H1 (cell line): Measurements from ENCODE around the gene CFAP141. TPM values are rescaled to one million over a fixed set of nuclear protein-coding genes. Genes with fewer than 3 reads are reported as not detected.

ENCODE experiments used
- CTCF ChIA-PET: fragments of 300-600 bp; sonication (Branson Sonifier 250); formaldehyde crosslinking; loops from one replicate; lab custom pipeline; 2021; ENCODE audit not compliant: partially characterized antibody; lab: Charles Lee
- POLR2A ChIA-PET: fragments of 300-600 bp; sonication (Branson Sonifier 250); formaldehyde crosslinking; loops from one replicate; lab custom pipeline; 2021; ENCODE audit warnings: inconsistent platforms; ENCODE audit not compliant: partially characterized antibody; lab: Charles Lee
- DNase-seq, 2 experiments: peaks; one replicate each; pipeline versions ENCODE4 v3.0.0 to v3.0.0-alpha.2; 2010 to 2022; ENCODE audit warnings: low spot score in 2 of 2, low read depth in 1 of 2, mixed read lengths in 1 of 2
- FAIRE-seq: peaks from 2 replicates; lab custom pipeline; 2011; peaks lifted over from hg19 to GRCh38; lab: Jason Lieb, UNC
- H2AFZ ChIP-seq: 2 replicates; pipeline ENCODE4 v1.8.1; 2012; ENCODE audit warnings: low read length, inconsistent platforms
- H2AK5ac ChIP-seq: 2 replicates; pipeline ENCODE4 v1.6.1; 2013; ENCODE audit warnings: low read depth, low read length
- H2BK120ac ChIP-seq: replicated peaks from 2 replicates; pipeline ENCODE3; 2013; ENCODE audit warnings: low read depth, low read length, inconsistent platforms
- H2BK12ac ChIP-seq: 2 replicates; pipeline ENCODE4 v1.6.1; 2013; ENCODE audit warnings: low read depth, low read length
- H2BK15ac ChIP-seq: 2 replicates; pipeline ENCODE4 v1.6.1; 2013; ENCODE audit warnings: low read length
- H2BK20ac ChIP-seq: 2 replicates; pipeline ENCODE4 v1.6.1; 2013; ENCODE audit warnings: low read length
- H2BK5ac ChIP-seq: 2 replicates; pipeline ENCODE4 v1.6.1; 2013; ENCODE audit warnings: low read depth, low read length
- H3K14ac ChIP-seq: 2 replicates; pipeline ENCODE4 v1.6.1; 2013; ENCODE audit warnings: inconsistent platforms; ENCODE audit not compliant: insufficient read length
- H3K18ac ChIP-seq: 2 replicates; pipeline ENCODE4 v1.6.1; 2013; ENCODE audit warnings: low read length; ENCODE audit errors: extremely low read depth
- H3K23ac ChIP-seq: 2 replicates; pipeline ENCODE4 v1.6.1; 2013; ENCODE audit warnings: inconsistent platforms; ENCODE audit not compliant: insufficient read length
- H3K23me2 ChIP-seq: 2 replicates; pipeline ENCODE4 v1.6.1; 2013; ENCODE audit warnings: low read depth, low read length
- H3K27ac ChIP-seq: 2 replicates; pipeline ENCODE4 v1.6.1; 2011; ENCODE audit warnings: low read depth, low read length, inconsistent platforms
- H3K27me3 ChIP-seq, 4 experiments: replicated peaks in 1 of 4; 1 replicate in 1 of 4; 2 replicates in 3 of 4; pipeline versions ENCODE4 v1.6.1 to v1.8.1; 2011 to 2013; ENCODE audit warnings: low read length in 3 of 4, mild to moderate bottlenecking in 3 of 4, inconsistent platforms in 2 of 4, mixed read lengths in 2 of 4, moderate library complexity in 1 of 4; ENCODE audit not compliant: control insufficient read depth in 3 of 4, insufficient read depth in 3 of 4; ENCODE audit errors: extremely low read depth in 1 of 4
- H3K36me3 ChIP-seq, 4 experiments: 2 replicates each; pipeline versions ENCODE4 v1.6.1 to v1.8.1; 2011 to 2013; ENCODE audit warnings: mild to moderate bottlenecking in 4 of 4, low read length in 3 of 4, moderate library complexity in 2 of 4, control low read depth in 1 of 4, inconsistent platforms in 1 of 4; ENCODE audit not compliant: insufficient read depth in 4 of 4, control insufficient read depth in 2 of 4
- H3K4ac ChIP-seq: replicated peaks from 2 replicates; pipeline ENCODE3; 2013; ENCODE audit warnings: low read length, low read depth, mixed read lengths, inconsistent platforms; ENCODE audit not compliant: insufficient read length
- H3K4me1 ChIP-seq, 4 experiments: replicated peaks in 1 of 4; 1 replicate in 1 of 4; 2 replicates in 3 of 4; pipeline versions ENCODE4 v1.6.1 to v1.8.1; 2011 to 2013; ENCODE audit warnings: low read length in 3 of 4, inconsistent platforms in 2 of 4, mixed read lengths in 1 of 4; ENCODE audit not compliant: insufficient read depth in 4 of 4, control insufficient read depth in 3 of 4
- H3K4me2 ChIP-seq, 2 experiments: 2 replicates each; pipeline versions ENCODE4 v1.6.1 to v1.8.1; 2011 to 2013; ENCODE audit warnings: low read depth in 2 of 2, low read length in 2 of 2, control low read depth in 1 of 2, inconsistent platforms in 1 of 2, mild to moderate bottlenecking in 1 of 2; ENCODE audit not compliant: insufficient read depth in 1 of 2
- H3K4me3 ChIP-seq, 4 experiments: fragments of 200-600, 300-600 bp in 1 of 4; sonication (generic), shearing (Covaris generic), sonication (Bioruptor Twin) in 1 of 4; 2 replicates each; pipeline versions ENCODE4 v1.5.1 to v1.8.1; 2011 to 2016; ENCODE audit warnings: low read length in 4 of 4, low read depth in 3 of 4, control low read depth in 2 of 4, inconsistent platforms in 2 of 4, mild to moderate bottlenecking in 2 of 4, mixed read lengths in 1 of 4, moderate library complexity in 1 of 4; ENCODE audit not compliant: insufficient read depth in 2 of 4; ENCODE audit errors: extremely low read depth in 1 of 4
- H3K56ac ChIP-seq: replicated peaks from 2 replicates; pipeline ENCODE3; 2013; ENCODE audit warnings: low read depth, mild to moderate bottlenecking, mixed read lengths, low read length, inconsistent platforms; ENCODE audit not compliant: insufficient read length
- H3K79me1 ChIP-seq: 2 replicates; pipeline ENCODE4 v1.6.1; 2013; ENCODE audit warnings: low read depth, low read length, control low read depth
- H3K79me2 ChIP-seq, 2 experiments: 2 replicates each; pipeline versions ENCODE4 v1.6.1 to v1.8.1; 2012 to 2013; ENCODE audit warnings: low read length in 2 of 2, mild to moderate bottlenecking in 2 of 2, inconsistent platforms in 1 of 2; ENCODE audit not compliant: insufficient read depth in 2 of 2, control insufficient read depth in 1 of 2
- H3K9ac ChIP-seq, 4 experiments: replicated peaks in 1 of 4; 1 replicate in 1 of 4; 2 replicates in 3 of 4; pipeline versions ENCODE4 v1.6.1 to v1.8.1; 2011 to 2013; ENCODE audit warnings: low read depth in 3 of 4, low read length in 3 of 4, control low read depth in 2 of 4, mild to moderate bottlenecking in 2 of 4, moderate library complexity in 2 of 4, inconsistent platforms in 1 of 4; ENCODE audit errors: extremely low read depth in 1 of 4
- H3K9me3 ChIP-seq, 2 experiments: 2 replicates each; pipeline versions ENCODE4 v1.6.1 to v1.8.1; 2012 to 2013; ENCODE audit warnings: mild to moderate bottlenecking in 2 of 2, moderate library complexity in 2 of 2, control low read depth in 1 of 2, inconsistent platforms in 1 of 2, low read depth in 1 of 2, low read length in 1 of 2, mixed read lengths in 1 of 2; ENCODE audit not compliant: insufficient read depth in 2 of 2
- H4K20me1 ChIP-seq, 2 experiments: replicated peaks in 1 of 2; 2 replicates each; pipeline versions ENCODE3 to v1.8.1; 2011 to 2013; ENCODE audit warnings: inconsistent platforms in 2 of 2, low read length in 2 of 2, mild to moderate bottlenecking in 1 of 2; ENCODE audit not compliant: insufficient read depth in 2 of 2, control insufficient read depth in 1 of 2
- H4K5ac ChIP-seq: 2 replicates; pipeline ENCODE4 v1.6.1; 2013; ENCODE audit warnings: low read length, low read depth, mixed read lengths, inconsistent platforms; ENCODE audit not compliant: insufficient read length
- H4K8ac ChIP-seq: 2 replicates; pipeline ENCODE4 v1.8.0; 2013; ENCODE audit warnings: mild to moderate bottlenecking, moderate library complexity, low read length, inconsistent platforms; ENCODE audit not compliant: insufficient read depth; ENCODE audit errors: extremely low read depth
- H4K91ac ChIP-seq: replicated peaks from 2 replicates; pipeline ENCODE3; 2013; ENCODE audit warnings: low read length, mixed read lengths, inconsistent platforms; ENCODE audit not compliant: insufficient read length
- POLR2AphosphoS5 ChIP-seq: IDR thresholded peaks from 2 replicates; pipeline ENCODE4 v1.6.1; 2011; ENCODE audit warnings: low read depth, low read length
- SAP30 ChIP-seq: fragments of 300-600 bp; sonication (generic); IDR thresholded peaks from 2 replicates; pipeline ENCODE4 v1.7.1; 2012; ENCODE audit warnings: low read length, moderate library complexity, mild to moderate bottlenecking, inconsistent platforms; ENCODE audit not compliant: insufficient read depth, insufficient replicate concordance
- WGBS, 2 experiments: shearing (Covaris generic) in 1 of 2; methylation state at CpG; one replicate each; pipeline versions ENCODE4 v1.1.6 to v1.1.7; 2013 to 2015; ENCODE audit warnings: low lambda C conversion rate in 2 of 2, mixed read lengths in 2 of 2, inconsistent platforms in 1 of 2, low coverage in 1 of 2, missing lambda C conversion rate in 1 of 2; ENCODE audit not compliant: insufficient replicate concordance in 2 of 2, insufficient coverage in 1 of 2, insufficient read length in 1 of 2; ENCODE audit errors: extremely low coverage in 1 of 2, missing lambda C conversion rate in 1 of 2; 5-methylcytosine and 5-hydroxymethylcytosine counted together
- polyA plus RNA-seq, 7 experiments: library from polyadenylated mRNA; depleted of rRNA in 3 of 7; stranded (reverse) in 5 of 7; unstranded in 2 of 7; fragments of >200 nt in 5 of 7; fragments of 200-250 nt in 2 of 7; gene quantifications; 1 replicate in 5 of 7; 2 replicates in 1 of 7; 4 replicates in 1 of 7; pipeline versions ENCODE4 v1.2.1 to v1.2.3, GENCODE V29; 2011 to 2013; ENCODE audit warnings: missing spikeins in 2 of 7, mixed read lengths in 2 of 7
- total RNA-seq: library from RNA; stranded (reverse); fragmentation: NEBNext Ultra II Directional; extraction: Animal tissue kit (Norgen Biotek cat#: 25700); gene quantifications from 2 replicates; pipeline ENCODE4 v1.2.1, GENCODE V29; 2021

CFAP141 gene
- total and polyA plus RNA-seq, 2 of the 8 experiments (the other 6 are each of a cell fraction or from before 2014, with no cell fraction given): not detected

GRCh38 chr1:154222518-154222917, 16.4 kb upstream of the CFAP141 start:
- no peak overlapping the region for H3K14ac ChIP-seq
- DNase-seq (no peak), FAIRE-seq (no peak)
- no peak overlapping the region for H3K9ac ChIP-seq
- H4K5ac ChIP-seq: no peak overlapping the region
- H3K56ac ChIP-seq: no peak overlapping the region
- H3K23me2 ChIP-seq: peaks cover 5% of the 10 kb centered on the region
- peaks cover 6% of the 10 kb centered on the region for H3K79me1 ChIP-seq
- no peak overlapping the region for H4K8ac ChIP-seq
- no peak overlapping the region for H2BK15ac ChIP-seq
- no peak overlapping the region for H3K27ac ChIP-seq
- no peak overlapping the region for H3K18ac ChIP-seq
- no peak overlapping the region for H3K4ac ChIP-seq
- H3K4me2 ChIP-seq: peak overlapping the region; percentile 74 to 92
- H3K36me3 ChIP-seq: peaks cover 13 to 41% (median 28%) of the 10 kb centered on the region in 4 experiments
- H4K20me1 ChIP-seq: peaks cover 7 to 9% of the 10 kb centered on the region in 2 experiments
- 92% methylated on average over 1 of the region's 1 CpG; no CpG with 5 or more reads in 1 of the 2 experiments for WGBS, 2 experiments
- H2AFZ ChIP-seq: no peak overlapping the region
- POLR2A ChIA-PET: interaction anchor here (0.8 to 9.0 kb wide), 10 partner anchors 9 to 105 kb away, joined by 3 to 107 read pairs (median 4); no protein-coding TSS in a partner anchor
- no peak overlapping the region for H3K23ac ChIP-seq
- H3K27me3 ChIP-seq: no peaks in the 10 kb centered on the region
- no peak overlapping the region for H2BK20ac ChIP-seq
- peak overlapping the region in 3 of 4 experiments; percentile 83 to 90 (median 83); a peak in 4 of 8 replicates for H3K4me3 ChIP-seq
- no peak overlapping the region for H2AK5ac ChIP-seq
- H3K9me3 ChIP-seq: no peaks in the 10 kb centered on the region
- H2BK5ac ChIP-seq: no peak overlapping the region
- no peak overlapping the region for H2BK12ac ChIP-seq
- CTCF ChIA-PET: interaction anchor here (0.8 to 2.6 kb wide), 7 partner anchors 12 to 112 kb away, joined by 3 to 9 read pairs (median 4); partner anchors contain the start of genes HAX1 and TPM3
- H2BK120ac ChIP-seq: no peak overlapping the region
- H4K91ac ChIP-seq: no peak overlapping the region
- H3K79me2 ChIP-seq: peaks cover 51 to 91% of the 10 kb centered on the region in 2 experiments
- no peak for TF ChIP-seq SAP30
- no peak for TF ChIP-seq POLR2AphosphoS5
- peaks cover 2 to 11% (median 3%) of the 10 kb centered on the region in 4 experiments; a peak in 5 of 7 replicates for H3K4me1 ChIP-seq
